Bronchial epithelial cell (primary cell): ENCODE results near the gene CEP85L. TPM values are rescaled to one million over a fixed set of nuclear protein-coding genes. Genes with fewer than 3 reads are reported as not detected.
A peak's percentile ranks its signal among the peaks of the same experiment; 100 is the strongest.

Source experiments
- DNase-seq: peaks from one replicate; pipeline ENCODE4 v3.0.0-alpha.2; 2010; ENCODE audit warnings: low read depth
- FAIRE-seq: peaks from 2 replicates; lab custom pipeline; 2011; peaks lifted over from hg19 to GRCh38; lab: Jason Lieb, UNC
- H3K27me3 ChIP-seq: 2 replicates; pipeline ENCODE4 v1.5.1; 2011; ENCODE audit warnings: low read length; ENCODE audit not compliant: control insufficient read depth, insufficient read depth
- H3K36me3 ChIP-seq: 2 replicates; pipeline ENCODE4 v1.5.1; 2011; ENCODE audit warnings: low read length; ENCODE audit not compliant: control insufficient read depth, insufficient read depth
- H3K4me3 ChIP-seq: 2 replicates; pipeline ENCODE4 v1.5.1; 2011; ENCODE audit warnings: mild to moderate bottlenecking, low read depth, low read length, control low read depth
- total RNA-seq: library from RNA; depleted of rRNA; stranded (reverse); fragments of >200 nt; gene quantifications from 2 replicates; pipeline ENCODE4 v1.2.1, GENCODE V29; 2014
- TF ChIP-seq, protein P1 (sequence below): IDR thresholded peaks from 2 replicates; pipeline ENCODE4 v1.5.1; 2011; ENCODE audit warnings: mild to moderate bottlenecking, moderate library complexity, low read length, control low read depth, inconsistent platforms; ENCODE audit not compliant: insufficient read depth, severe bottlenecking

Gene CEP85L
- total RNA-seq, 1 donor from 2014 or later = 7.1 TPM

DNA sequence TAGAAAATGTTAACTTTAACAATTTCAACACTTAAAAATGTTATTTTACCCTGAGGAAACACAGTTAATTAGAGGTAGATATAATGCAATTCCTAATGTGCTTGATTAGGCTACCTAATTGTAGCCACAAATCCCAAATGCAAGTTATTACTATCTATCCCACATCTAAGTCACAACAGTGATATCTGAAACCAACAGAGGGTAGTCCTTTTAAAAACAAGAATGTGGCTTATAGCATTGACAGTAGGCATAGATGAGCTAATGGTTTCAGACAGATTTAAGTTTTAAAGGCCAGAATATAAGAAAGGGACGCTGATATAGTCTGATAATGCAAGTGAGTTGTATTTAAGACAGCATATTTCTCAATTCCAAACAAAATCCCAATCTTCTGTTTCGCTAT, 80.3 kb downstream of the CEP85L start:
- TF ChIP-seq, protein P1, sequence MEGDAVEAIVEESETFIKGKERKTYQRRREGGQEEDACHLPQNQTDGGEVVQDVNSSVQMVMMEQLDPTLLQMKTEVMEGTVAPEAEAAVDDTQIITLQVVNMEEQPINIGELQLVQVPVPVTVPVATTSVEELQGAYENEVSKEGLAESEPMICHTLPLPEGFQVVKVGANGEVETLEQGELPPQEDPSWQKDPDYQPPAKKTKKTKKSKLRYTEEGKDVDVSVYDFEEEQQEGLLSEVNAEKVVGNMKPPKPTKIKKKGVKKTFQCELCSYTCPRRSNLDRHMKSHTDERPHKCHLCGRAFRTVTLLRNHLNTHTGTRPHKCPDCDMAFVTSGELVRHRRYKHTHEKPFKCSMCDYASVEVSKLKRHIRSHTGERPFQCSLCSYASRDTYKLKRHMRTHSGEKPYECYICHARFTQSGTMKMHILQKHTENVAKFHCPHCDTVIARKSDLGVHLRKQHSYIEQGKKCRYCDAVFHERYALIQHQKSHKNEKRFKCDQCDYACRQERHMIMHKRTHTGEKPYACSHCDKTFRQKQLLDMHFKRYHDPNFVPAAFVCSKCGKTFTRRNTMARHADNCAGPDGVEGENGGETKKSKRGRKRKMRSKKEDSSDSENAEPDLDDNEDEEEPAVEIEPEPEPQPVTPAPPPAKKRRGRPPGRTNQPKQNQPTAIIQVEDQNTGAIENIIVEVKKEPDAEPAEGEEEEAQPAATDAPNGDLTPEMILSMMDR = no peak
- no peaks in the 10 kb centered on the region for H3K27me3 ChIP-seq
- H3K36me3 ChIP-seq = peaks cover 3% of the 10 kb centered on the region
- H3K4me3 ChIP-seq = no peak overlapping the region
- FAIRE-seq (no peak), DNase-seq (no peak)

DNA sequence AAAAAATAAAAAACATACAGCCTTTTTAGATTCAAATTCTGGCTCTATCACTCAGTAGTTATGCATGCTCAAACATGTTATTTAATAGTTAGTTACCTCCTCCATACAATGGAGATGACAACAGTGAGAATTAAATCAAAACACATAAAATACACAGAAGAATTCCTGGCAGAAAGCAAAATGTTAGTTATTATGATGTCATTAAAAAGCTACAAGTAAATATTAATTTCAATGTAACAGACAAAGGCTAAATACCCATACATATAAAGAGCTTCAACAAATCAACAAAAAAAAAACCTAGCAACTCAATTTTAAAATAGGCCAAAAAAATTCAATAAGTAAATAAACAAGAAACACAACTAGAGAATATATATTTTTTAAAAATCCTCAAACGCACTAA, 81.9 kb downstream of the CEP85L start:
- no peak for FAIRE-seq
- no peaks in the 10 kb centered on the region for H3K27me3 ChIP-seq

DNA sequence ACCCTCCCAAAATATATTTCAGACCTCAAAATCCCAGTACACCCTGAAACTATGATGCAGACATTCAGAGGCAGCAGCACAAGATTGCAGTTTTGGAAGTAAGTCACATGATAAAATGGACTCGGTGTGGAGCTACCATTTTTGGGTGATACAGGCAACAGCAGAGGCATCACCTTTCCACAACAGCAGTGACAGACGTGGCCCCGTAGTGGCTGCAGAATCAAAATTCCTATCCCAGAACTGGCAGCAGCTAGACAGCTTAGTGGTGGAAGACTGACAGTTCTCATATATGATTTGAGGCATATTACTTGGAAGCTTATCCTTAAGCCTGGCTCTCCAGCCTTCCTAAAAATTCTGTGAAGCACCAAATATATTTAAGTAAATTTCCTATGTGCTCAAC, 83.4 kb downstream of the CEP85L start:
- Histone ChIP-seq H3K36me3 (no peaks in the 10 kb centered on the region), H3K4me3 (no peak overlapping the region), H3K27me3 (no peaks in the 10 kb centered on the region)
- TF ChIP-seq, protein P1 = no peak
- DNase-seq (no peak), FAIRE-seq (no peak)

More for the DNA sequence above, 81.9 kb downstream of the CEP85L start:
- H3K36me3 ChIP-seq = no peaks in the 10 kb centered on the region
- TF ChIP-seq, protein P1 = no peak
- H3K4me3 ChIP-seq = no peak overlapping the region
- DNase-seq = peak; percentile 29

GRCh38 chr6:118565311-118565960, 86.0 kb downstream of the CEP85L start:
- FAIRE-seq (no peak), DNase-seq (peak; percentile 61)
- H3K36me3 ChIP-seq = no peaks in the 10 kb centered on the region
- H3K4me3 ChIP-seq = no peak overlapping the region
- H3K27me3 ChIP-seq = no peaks in the 10 kb centered on the region
- TF ChIP-seq, protein P1 = peak; percentile 61

DNA sequence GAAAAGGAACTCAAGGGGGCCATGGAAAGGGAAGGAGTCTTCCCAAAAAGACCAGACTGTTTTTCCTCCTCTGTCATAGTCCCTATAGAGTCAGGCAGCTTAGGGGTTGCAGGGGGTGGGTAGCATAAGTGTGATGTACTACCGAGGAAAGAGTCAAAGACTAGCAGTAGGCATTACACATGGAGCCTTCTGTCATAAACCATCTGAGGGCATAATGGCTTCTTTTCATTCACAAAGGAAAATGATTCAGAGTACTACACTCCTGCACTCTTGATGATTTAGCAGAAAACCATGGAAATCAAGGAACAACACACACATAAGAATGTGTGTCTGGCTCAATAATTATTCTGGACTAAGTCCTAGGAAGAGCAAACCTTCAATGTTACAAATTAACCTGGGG, 88.4 kb downstream of the CEP85L start:
- H3K4me3 ChIP-seq = no peak overlapping the region
- FAIRE-seq (no peak), DNase-seq (peak; percentile 25)
- H3K27me3 ChIP-seq = no peaks in the 10 kb centered on the region
- TF ChIP-seq, protein P1 = no peak
- no peaks in the 10 kb centered on the region for H3K36me3 ChIP-seq

GRCh38 chr6:118562248-118562647, 89.1 kb downstream of the CEP85L start:
- H3K27me3 ChIP-seq = no peaks in the 10 kb centered on the region
- H3K4me3 ChIP-seq = no peak overlapping the region
- no peak for FAIRE-seq
- DNase-seq = no peak
- no peaks in the 10 kb centered on the region for H3K36me3 ChIP-seq
- TF ChIP-seq, protein P1 = no peak
